ENCODE measurements around the gene CD2AP. TPM values are rescaled to one million over a fixed set of nuclear protein-coding genes. Genes with fewer than 3 reads are reported as not detected.
"Not testable (repeated sequence)": the region's sequence is repeated elsewhere in the genome, so short reads cannot be mapped to it uniquely, and the experiment has no call there.

Gene CD2AP
- total RNA-seq, 1 experiment from 2014 or later, result 41.8 TPM

- DNase-seq (ENCODE audit: low read depth, low spot score) (no peak), ATAC-seq (no peak)
- TF ChIP-seq CTCF (IDR thresholded peaks at IDR 0.05) (no peak), SIN3A (IDR thresholded peaks at IDR 0.05; ENCODE audit: borderline replicate concordance, insufficient read depth, low read depth, low read length) (no peak), TCF7L2 (IDR thresholded peaks at IDR 0.05; ENCODE audit: low read depth, low read length) (no peak), POLR2AphosphoS5 (IDR thresholded peaks at IDR 0.05; ENCODE audit: low read depth, low read length) (no peak), REST (IDR thresholded peaks at IDR 0.05; ENCODE audit: insufficient read depth in 1 of 2, low read depth in 2 of 2, low read length in 1 of 2) (no peak)
- Histone ChIP-seq H3K4me1 (ENCODE audit: control insufficient read depth, insufficient read depth, low read length) (no peaks in the 10 kb centered on the region), H3K27me3 (ENCODE audit: control insufficient read depth, insufficient read depth, low read length) (no peaks in the 10 kb centered on the region), H3K9me3 (ENCODE audit: control insufficient read depth, insufficient read depth, low read depth, low read length) (no peaks in the 10 kb centered on the region), H3K4me3 (ENCODE audit: low read depth in 2 of 2, low read length in 2 of 2) (no peak overlapping the region), H3K36me3 (ENCODE audit: control insufficient read depth, insufficient read depth, low read length) (no peaks in the 10 kb centered on the region), H3K27ac (ENCODE audit: low read length) (no peak overlapping the region)
- ChIA-PET CTCF (interaction anchor here (0.6 to 0.7 kb wide), 2 partner anchors 22 to 37 kb away, joined by 3 to 6 read pairs; partner anchors contain the start of gene CD2AP), POLR2A (no interaction called here)
- in situ Hi-C loops (cut with HindIII; ENCODE audit: low pct_unique_long_range_greater_than_20kb, low sequenced_read_pairs), result no loop called here
- no TSS peak for BruUV-seq (replicated peaks)
- intact Hi-C loops (cut with micrococcal nuclease; ENCODE audit: unreplicated experiment), result no loop called here
These were observed 36.9 kb upstream of the CD2AP start for GRCh38 chr6:47440719-47441118.

GRCh38 chr6:47444964-47445363 lies 32.6 kb upstream of the CD2AP start:
- in situ Hi-C loops (cut with HindIII; ENCODE audit: low pct_unique_long_range_greater_than_20kb, low sequenced_read_pairs); H3K36me3 ChIP-seq (ENCODE audit: control insufficient read depth, insufficient read depth, low read length); CTCF ChIA-PET; H3K4me3 ChIP-seq (ENCODE audit: low read depth in 2 of 2, low read length in 2 of 2); H3K27ac ChIP-seq (ENCODE audit: low read length); H3K4me1 ChIP-seq (ENCODE audit: control insufficient read depth, insufficient read depth, low read length); DNase-seq (ENCODE audit: low read depth, low spot score); ATAC-seq; BruUV-seq (replicated peaks); intact Hi-C loops (cut with micrococcal nuclease; ENCODE audit: unreplicated experiment); H3K9me3 ChIP-seq (ENCODE audit: control insufficient read depth, insufficient read depth, low read depth, low read length); H3K27me3 ChIP-seq (ENCODE audit: control insufficient read depth, insufficient read depth, low read length); POLR2A ChIA-PET: not testable (repeated sequence)

- in situ Hi-C loops (cut with HindIII; ENCODE audit: low pct_unique_long_range_greater_than_20kb, low sequenced_read_pairs), result no loop called here
- Histone ChIP-seq H3K36me3 (ENCODE audit: control insufficient read depth, insufficient read depth, low read length) (no peaks in the 10 kb centered on the region), H3K4me3 (ENCODE audit: low read depth in 2 of 2, low read length in 2 of 2) (no peak overlapping the region), H3K9me3 (ENCODE audit: control insufficient read depth, insufficient read depth, low read depth, low read length) (no peaks in the 10 kb centered on the region), H3K27ac (ENCODE audit: low read length) (no peak overlapping the region), H3K27me3 (ENCODE audit: control insufficient read depth, insufficient read depth, low read length) (no peaks in the 10 kb centered on the region), H3K4me1 (ENCODE audit: control insufficient read depth, insufficient read depth, low read length) (no peaks in the 10 kb centered on the region)
- no peak for ATAC-seq
- CTCF ChIA-PET, result no interaction called here
- no peak for DNase-seq (ENCODE audit: low read depth, low spot score)
- intact Hi-C loops (cut with micrococcal nuclease; ENCODE audit: unreplicated experiment), result no loop called here
- BruUV-seq (replicated peaks), result no TSS peak
- TF ChIP-seq REST (IDR thresholded peaks at IDR 0.05; ENCODE audit: insufficient read depth in 1 of 2, low read depth in 2 of 2, low read length in 1 of 2) (no peak), POLR2AphosphoS5 (IDR thresholded peaks at IDR 0.05; ENCODE audit: low read depth, low read length) (no peak), TCF7L2 (IDR thresholded peaks at IDR 0.05; ENCODE audit: low read depth, low read length) (no peak), SIN3A (IDR thresholded peaks at IDR 0.05; ENCODE audit: borderline replicate concordance, insufficient read depth, low read depth, low read length) (no peak), CTCF (IDR thresholded peaks at IDR 0.05) (no peak)
- POLR2A ChIA-PET, result no interaction called here
These were observed 30.8 kb upstream of the CD2AP start for GRCh38 chr6:47446669-47447330.

Data from Panc1 (cell line).